HG02642 (cell line): ENCODE measurements around the gene FBXO44.

Experiments
- ATAC-seq: cut with Tn5 transposase; IDR thresholded peaks from one replicate; pipeline ENCODE4 v1.9.1; 2021; ENCODE audit warnings: mild to moderate bottlenecking; ENCODE audit not compliant: unreplicated experiment, poor library complexity

FBXO44 gene

GRCh38 chr1:11682799-11683198 lies 28.1 kb downstream of the FBXO44 start:
- ATAC-seq: no peak

- no peak for ATAC-seq
Measured at GRCh38 chr1:11684070-11684469, 29.4 kb downstream of the FBXO44 start.

- ATAC-seq: no peak
Measured at GRCh38 chr1:11685210-11685752, 30.6 kb downstream of the FBXO44 start.

DNA sequence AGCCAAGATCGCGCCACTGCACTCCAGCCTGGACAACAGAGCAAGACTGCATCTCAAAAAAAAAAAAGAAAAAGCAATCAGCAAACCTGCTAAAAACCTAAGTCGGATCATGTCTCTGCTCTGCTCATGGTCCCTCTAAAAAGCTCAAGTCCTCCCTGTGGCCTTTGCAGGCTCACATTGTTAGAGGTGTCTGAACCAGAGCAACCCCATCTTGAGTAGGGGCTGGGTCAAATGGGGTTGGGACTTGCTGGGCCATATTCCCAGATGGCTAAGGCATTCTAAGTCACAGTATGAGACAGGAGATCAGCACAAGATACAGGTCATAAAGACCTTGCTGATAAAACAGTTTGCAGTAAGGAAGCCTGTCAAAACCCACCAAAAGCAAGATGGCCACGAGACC lies 33.8 kb downstream of the FBXO44 start:
- no peak for ATAC-seq

DNA sequence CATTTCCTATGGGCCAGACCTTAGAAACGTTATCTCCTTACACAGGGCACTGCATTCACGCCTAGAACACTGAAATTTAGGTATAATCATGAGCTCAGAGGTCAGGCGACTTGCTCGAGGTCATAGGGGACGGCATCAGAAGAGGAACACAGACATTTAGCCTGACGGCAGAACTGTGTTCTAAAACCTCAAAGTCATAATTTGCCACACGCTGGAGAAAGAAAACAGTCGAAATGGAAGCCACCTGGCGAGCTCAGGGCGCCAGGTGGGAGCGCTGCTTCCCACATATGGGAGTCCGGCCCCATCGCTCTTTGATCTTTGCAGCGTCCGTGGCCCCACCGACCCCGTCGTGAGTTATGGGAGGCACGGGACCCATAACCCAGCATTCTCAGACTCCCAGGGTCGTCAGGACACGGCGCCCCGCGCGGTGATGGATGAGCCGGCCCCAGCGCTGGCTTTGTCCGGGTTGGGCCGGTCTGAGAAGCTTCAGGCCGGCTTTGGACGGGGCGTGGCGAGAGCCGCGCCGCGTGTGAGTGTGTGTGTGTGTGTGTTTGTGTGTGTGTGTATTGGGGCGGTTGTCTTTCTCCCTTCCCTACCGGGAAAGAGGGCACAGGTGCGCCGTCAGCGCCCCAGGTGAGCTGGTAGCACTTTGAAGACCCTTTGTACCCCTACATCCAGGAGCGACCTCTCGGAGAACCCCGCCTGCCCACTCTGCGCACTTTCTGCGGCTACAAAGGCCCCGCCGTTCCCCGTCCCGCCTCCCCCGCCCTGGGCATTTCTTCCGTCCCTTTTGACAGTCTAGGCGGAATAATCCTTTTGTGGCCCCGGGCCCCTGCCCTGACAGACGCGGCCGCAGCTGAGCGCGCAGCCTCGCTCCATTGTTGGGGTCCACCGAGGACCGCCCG lies 36.0 kb downstream of the FBXO44 start:
- ATAC-seq: no peak

DNA sequence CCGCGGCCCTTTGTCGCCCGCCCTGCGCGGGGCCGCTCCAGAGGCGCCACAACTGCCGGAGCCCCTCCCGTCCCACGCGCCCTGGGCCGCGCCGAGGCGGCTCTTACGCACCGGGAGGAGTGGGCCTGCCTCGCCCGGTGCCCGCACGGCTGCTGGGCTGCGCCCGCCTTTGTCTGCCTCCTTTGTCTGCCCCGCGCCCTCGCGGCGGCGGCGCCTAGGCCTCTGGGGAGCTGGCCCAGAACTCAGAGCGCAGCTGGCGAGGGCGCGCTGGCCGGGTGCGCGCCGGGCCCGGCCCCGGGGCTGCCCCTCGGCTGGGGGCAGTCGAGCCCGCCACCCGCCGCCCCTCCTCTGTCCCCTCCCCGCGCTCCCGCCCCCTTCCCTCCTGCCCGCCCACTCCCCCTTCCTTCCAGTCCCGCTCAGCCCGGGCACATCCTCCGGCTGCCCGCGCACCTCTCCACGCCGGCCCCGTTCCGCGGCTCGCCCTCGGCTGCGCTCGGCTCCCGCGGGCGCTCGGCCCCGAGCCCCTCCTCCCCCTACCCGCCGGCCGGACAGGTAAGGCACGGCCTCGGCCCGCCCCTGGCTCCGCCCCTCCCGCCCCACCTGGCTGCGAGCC lies 36.7 kb downstream of the FBXO44 start, which contains the start of gene DRAXIN:
DRAXIN (plus strand) TSS at position 409 of the 613 bp plus-strand sequence. CDS start 14,549 bp downstream, outside the sequence.
- no peak for ATAC-seq

DNA sequence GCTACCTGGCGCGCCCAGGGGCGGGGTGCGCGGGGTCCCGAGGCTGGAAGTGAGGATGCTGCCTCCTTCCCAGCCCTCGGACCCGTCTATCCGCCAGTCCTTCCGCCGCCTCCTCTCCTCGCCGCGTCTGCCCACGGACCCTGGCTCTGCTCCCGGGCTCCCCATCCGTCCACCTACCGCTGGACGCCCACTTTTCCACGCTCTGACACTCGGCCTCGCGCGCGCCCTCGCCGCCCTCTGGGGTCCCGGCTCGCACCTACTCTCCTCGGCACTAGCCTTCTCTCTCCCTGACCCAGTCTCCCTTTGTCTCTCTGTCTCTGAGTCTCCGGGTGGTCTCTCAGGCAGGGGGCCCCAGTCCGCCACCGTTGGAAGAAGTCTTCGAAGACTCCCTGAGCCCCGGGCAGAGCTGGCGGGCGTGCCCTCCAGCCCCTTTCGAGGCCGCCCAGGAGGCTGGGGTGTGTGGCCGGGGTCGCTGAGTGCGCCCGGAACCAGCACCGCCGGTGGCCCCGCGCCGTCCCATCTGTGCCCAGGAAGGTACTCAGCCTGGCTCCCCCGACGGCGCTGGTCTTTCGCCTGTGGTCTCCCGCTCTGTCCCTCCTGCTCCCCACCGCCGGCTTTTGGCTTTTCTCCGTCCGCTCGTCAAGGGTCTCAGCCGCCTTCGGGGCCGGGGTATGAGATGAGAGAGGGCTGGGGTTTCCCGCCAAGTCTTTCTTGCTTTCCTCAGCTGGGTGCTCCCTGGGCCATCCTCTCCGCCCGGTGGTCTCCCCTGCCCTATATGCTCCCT lies 37.4 kb downstream of the FBXO44 start:
- no peak for ATAC-seq

DNA sequence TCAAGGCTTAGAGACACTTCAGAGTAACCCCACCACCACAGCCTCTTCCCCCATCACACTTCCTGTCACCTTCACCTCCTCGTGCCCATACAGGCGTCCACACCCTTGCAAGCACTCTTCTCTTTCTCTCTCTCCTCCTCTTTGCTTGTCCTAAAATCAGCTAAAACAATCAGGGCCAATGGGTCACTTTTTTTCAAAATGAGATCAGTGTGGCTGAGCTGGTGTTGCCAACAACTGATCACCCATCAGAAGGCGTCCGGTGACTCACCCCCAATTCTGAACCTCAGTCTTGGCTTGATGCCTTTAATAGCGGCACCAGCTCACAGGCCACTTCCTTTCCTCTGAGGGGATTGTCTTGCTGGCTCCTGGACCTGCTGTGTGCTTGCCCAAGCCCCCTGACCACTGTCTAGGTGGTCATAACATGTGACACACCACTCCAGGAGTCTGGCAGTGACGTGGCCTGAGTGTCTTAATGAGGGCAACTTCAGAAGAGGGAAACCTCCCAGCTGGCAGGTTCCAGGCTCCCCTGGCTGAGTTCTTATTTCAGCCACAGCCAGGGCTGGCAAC lies 38.4 kb downstream of the FBXO44 start:
- no peak for ATAC-seq

DNA sequence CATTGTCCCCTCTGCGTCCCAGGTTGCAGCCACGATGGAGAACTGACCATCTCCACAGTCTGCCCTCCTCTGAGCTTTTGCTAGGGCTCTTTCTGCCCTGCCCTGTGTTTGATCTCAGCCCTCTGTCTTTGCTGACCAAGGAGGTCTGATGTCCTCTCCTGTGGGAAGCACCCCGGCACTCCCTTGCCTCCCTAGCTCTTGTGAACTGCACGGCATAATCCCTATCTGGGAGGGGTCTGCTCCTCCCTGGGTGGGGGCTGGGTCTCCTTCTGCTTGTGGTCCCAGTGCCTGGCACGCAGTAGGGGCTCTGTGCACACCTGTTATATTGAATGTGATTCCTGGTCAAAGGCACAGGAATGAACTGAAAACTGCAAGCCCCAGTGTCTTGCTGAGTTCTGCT lies 39.2 kb downstream of the FBXO44 start:
- ATAC-seq: no peak

DNA sequence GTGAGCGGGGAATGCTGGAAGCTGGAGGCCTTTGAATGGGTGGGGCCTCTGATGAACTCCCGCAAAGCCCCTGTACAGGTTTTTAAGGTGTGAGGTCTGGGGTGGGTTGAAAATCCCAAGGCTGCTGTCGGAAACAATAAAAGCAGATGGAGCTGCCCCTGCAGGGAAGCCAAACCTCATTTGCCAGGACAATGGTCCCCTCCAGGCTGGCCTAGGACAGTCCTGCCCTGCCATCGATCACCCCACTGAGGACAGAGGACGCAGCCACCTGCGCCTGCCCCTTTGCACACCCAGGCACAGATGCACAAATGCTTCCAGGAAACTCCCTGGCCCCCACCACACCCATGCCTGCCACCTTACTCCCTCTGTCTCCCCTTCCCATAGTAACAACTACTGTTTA lies 41.2 kb downstream of the FBXO44 start:
- ATAC-seq: no peak

DNA sequence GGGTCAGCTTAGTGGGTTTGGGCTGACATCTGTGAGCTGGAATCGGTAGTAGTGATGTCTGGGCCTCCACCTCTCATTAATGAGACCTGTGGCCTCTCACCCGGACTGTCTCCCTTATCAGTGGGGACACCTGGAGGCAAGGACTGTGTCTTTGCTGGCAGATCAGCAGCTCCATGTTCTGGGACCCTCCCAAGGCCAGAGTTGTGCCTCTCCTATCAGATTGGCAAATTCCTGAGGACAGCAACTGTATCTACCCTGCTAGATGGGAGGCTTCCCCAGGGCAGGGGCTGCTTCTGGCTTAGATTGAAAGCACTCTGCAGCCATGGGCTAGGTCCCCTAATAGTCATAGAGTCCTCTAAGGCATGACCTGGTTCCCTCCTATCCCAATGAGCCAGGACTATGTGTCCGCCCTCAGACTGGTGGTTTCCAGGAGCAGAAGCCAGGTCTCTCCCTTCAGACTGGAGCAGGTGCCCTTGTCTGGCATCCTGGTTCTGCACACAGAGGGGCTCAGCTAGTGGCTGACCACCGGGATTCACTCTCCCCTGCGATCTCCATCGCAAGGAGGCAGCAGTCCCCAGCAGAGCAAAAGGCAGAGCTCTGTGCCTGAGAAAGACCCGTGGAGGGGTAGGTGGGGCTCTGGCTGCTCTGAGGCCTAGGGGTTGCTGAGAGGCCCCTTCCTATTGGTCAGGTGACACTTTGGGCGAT lies 42.7 kb downstream of the FBXO44 start:
- ATAC-seq: no peak

DNA sequence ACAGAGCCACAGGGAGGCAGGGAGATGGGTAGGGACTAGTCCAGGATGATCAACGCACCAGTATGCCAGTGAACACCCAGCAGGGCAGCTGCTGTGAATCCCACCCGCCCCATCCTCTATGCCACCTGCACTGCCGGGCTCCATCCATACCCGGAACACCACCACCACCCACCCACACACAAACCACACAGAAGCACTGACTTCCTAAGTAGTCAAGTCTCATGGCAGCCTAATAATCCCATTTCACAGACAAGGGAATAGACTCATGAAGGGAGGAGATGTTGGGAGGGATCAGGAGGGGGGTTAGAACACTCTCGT lies 43.2 kb downstream of the FBXO44 start:
- no peak for ATAC-seq

- no peak for ATAC-seq
Measured at GRCh38 chr1:11700601-11701467, 46.2 kb downstream of the FBXO44 start.

- no peak for ATAC-seq
Measured at GRCh38 chr1:11701551-11701961, 46.9 kb downstream of the FBXO44 start.

DNA sequence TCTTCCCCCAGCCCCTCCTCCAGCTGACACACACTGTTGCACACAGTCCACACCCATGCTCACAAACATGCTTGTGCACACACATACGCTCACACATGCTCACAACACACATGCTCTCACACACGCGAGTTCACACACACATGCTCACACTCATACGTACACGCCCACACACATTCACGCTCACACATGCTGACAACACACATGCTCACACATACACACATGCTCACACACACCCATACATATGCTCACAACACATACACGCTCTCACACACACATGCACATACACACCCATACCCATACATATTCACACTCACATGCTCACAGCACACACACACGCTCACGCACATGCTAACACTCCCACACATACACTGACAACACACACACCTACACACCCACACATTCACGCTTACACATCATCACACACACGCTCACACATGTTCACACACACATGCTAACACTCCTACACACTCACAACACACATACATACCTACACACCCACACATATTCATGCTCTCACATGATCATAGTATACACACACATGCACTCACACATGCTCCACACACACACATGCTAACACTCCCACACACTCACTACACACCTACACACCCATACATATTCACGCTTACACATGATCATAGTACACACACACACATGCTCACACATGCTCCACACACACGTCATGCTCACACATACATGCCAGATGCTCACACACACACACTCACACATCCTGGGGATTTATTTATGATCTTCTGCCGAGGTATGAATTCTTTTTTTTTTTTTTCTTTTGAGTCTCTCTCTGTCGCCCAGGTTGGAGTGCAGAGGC lies 47.5 kb downstream of the FBXO44 start:
- ATAC-seq: no peak

DNA sequence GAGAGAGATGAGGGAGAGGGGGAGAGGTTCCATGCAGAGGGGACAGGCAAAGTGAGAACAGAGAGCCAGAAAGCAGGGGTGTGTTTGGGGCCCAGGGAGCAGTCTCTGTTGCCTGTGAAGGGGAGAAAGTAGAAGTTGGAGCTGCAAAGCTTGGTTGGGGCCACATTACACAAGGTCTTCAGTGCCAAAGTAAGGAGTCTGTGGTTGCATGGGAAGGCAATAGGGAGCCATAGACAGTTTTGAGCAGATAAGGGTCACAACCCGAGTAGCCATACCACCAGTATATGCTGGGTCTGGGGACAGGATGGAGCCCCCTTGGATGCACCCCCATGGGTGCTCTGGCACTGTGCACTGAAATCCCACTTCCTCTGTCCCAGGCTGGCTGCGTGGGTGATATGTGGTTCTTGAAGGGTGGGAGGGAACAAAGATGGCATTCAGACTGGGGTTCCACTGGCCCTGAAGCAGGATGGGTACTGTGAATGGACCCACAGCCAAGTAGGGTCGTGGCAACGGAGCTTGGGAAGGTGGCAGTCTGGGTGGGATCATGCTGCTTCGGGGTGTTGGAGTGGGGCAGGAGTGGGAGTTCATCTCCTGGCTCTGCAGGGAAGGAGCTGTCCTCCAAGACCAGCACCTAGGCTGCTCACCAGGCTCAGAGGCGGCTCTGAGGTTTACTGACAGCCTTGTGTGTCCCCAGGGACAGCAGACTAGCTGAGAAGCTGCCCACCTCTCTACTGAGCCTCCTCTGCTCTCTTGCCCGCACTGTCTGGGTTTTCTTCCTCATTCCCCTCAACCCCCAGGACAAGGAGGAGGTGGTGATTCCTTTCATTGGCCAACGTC lies 48.9 kb downstream of the FBXO44 start:
- ATAC-seq: no peak

DNA sequence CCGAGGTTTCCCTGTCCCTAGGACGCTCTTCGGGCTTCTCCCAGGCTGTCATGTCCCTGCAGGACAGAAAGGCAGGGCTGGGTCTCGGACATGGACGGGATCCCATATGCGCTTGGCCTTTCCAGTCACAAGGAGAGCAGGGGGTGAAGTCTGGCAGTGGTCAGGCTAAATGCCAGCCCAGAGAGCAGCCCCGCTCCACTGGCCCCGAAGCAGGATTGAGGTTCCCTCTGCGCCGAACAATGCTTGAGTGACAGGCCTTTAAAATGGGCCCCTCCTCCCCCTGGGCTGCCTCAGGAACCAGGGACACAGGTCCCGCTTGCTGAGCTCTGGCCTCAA lies 49.5 kb downstream of the FBXO44 start:
- ATAC-seq: no peak
